GM12878 (cell line): ENCODE data around the gene KPNA1. TPM values are rescaled to one million over a fixed set of nuclear protein-coding genes. Genes with fewer than 3 reads are reported as not detected.

ENCODE experiments used
- HDGF ChIP-seq: fragments of 450-650 bp; IDR thresholded peaks from 2 replicates; pipeline ENCODE4 v1.6.1; 2016; ENCODE audit warnings: antibody characterized with exemption
- KDM1A ChIP-seq: fragments of 200-600 bp; sonication (generic); IDR thresholded peaks from 2 replicates; pipeline ENCODE4 v1.6.1; 2016; ENCODE audit warnings: borderline replicate concordance
- MEF2B ChIP-seq: fragments of 450-650 bp; IDR thresholded peaks from 2 replicates; pipeline ENCODE4 v1.6.1; 2018; ENCODE audit warnings: mild to moderate bottlenecking, moderate library complexity; ENCODE audit not compliant: partially characterized antibody, poor library complexity, severe bottlenecking
- NR2C1 ChIP-seq: fragments of 450-650 bp; IDR thresholded peaks from 2 replicates; pipeline ENCODE4 v1.6.1; 2017; ENCODE audit warnings: antibody characterized with exemption, mild to moderate bottlenecking, moderate library complexity
- POLR2A ChIP-seq: IDR thresholded peaks from 2 replicates; pipeline ENCODE4 v1.6.1; 2011; ENCODE audit warnings: low read depth, mild to moderate bottlenecking, low read length
- RUNX3 ChIP-seq: IDR thresholded peaks from 2 replicates; pipeline ENCODE4 v1.6.1; 2012; ENCODE audit warnings: low read length, inconsistent platforms
- SIX5 ChIP-seq: IDR thresholded peaks from 2 replicates; pipeline ENCODE4 v1.6.1; 2011; ENCODE audit warnings: mild to moderate bottlenecking, low read depth, low read length, moderate library complexity; ENCODE audit not compliant: severe bottlenecking
- SREBF1 ChIP-seq: IDR thresholded peaks from 2 replicates; pipeline ENCODE4 v1.6.1; 2012; ENCODE audit warnings: mild to moderate bottlenecking, low read length
- TCF3 ChIP-seq: IDR thresholded peaks from 2 replicates; pipeline ENCODE4 v1.6.1; 2012; ENCODE audit warnings: low read depth, mild to moderate bottlenecking, low read length, borderline replicate concordance; ENCODE audit not compliant: insufficient read depth
- TCF7 ChIP-seq: IDR thresholded peaks from 2 replicates; pipeline ENCODE4 v1.6.1; 2014; ENCODE audit warnings: antibody characterized with exemption, borderline replicate concordance
- YY1 ChIP-seq: IDR thresholded peaks from 2 replicates; pipeline ENCODE4 v1.6.1; 2011; ENCODE audit warnings: low read depth, mild to moderate bottlenecking, low read length
- ZNF622 ChIP-seq: fragments of 450-650 bp; IDR thresholded peaks from 2 replicates; pipeline ENCODE4 v1.6.1; 2017; ENCODE audit warnings: mild to moderate bottlenecking, inconsistent platforms
- polyA plus RNA-seq, 11 experiments: library from polyadenylated mRNA; depleted of rRNA in 4 of 11; unstranded in 6 of 11; stranded (reverse) in 5 of 11; fragments of >200 nt; fragmentation: Nextera tagmentation in 4 of 11; fragmentation: Illumina TruSeq in 1 of 11; extraction: Ambion mirVana in 4 of 11; extraction: Trizol in 1 of 11; gene quantifications; 1 replicate in 1 of 11; 2 replicates in 10 of 11; pipeline versions ENCODE4 v1.2.1 to v1.2.3, GENCODE V29; 2011 to 2016; ENCODE audit warnings: inconsistent platforms in 2 of 11, missing spikeins in 2 of 11, low read depth in 1 of 11
- total RNA-seq, 4 experiments: library from RNA; depleted of rRNA in 3 of 4; stranded (reverse); fragments of >200 nt in 3 of 4; fragmentation: Illumina TruSeq in 1 of 4; extraction: Trizol in 1 of 4; gene quantifications; 2 replicates each; pipeline versions ENCODE4 v1.2.1 to v1.2.3, GENCODE V29; 2013 to 2021
- TF ChIP-seq, protein P1 (sequence below): fragments of 450-650 bp; formaldehyde crosslinking; IDR thresholded peaks from 2 replicates; pipeline ENCODE4 v1.4.0; 2022; ENCODE audit warnings: mild to moderate bottlenecking, moderate library complexity
- TF ChIP-seq, protein P2 (sequence below): IDR thresholded peaks from 2 replicates; pipeline ENCODE4 v1.6.1; 2011; ENCODE audit warnings: low read depth, mild to moderate bottlenecking, low read length, moderate library complexity, borderline replicate concordance; ENCODE audit errors: extremely low read depth
- TF ChIP-seq, protein P3 (sequence below): fragments of 150-350 bp; IDR thresholded peaks from 2 replicates; pipeline ENCODE4 v1.6.1; 2016; ENCODE audit warnings: low read depth, low read length
- TF ChIP-seq, protein P4 (sequence below): fragments of 450-650 bp; conservative IDR thresholded peaks from 2 replicates; pipeline ENCODE4 v1.6.1; 2017; ENCODE audit warnings: mild to moderate bottlenecking, moderate library complexity
- TF ChIP-seq, protein P5 (sequence below): IDR thresholded peaks from 2 replicates; pipeline ENCODE4 v1.6.1; 2012; ENCODE audit warnings: mild to moderate bottlenecking, low read depth, low read length

KPNA1 gene
- total and polyA plus RNA-seq, 10 of the 15 experiments (the other 5 are each of a cell fraction or from before 2014, with no cell fraction given), result 8.5 to 52.7 (median 41.0) TPM

DNA sequence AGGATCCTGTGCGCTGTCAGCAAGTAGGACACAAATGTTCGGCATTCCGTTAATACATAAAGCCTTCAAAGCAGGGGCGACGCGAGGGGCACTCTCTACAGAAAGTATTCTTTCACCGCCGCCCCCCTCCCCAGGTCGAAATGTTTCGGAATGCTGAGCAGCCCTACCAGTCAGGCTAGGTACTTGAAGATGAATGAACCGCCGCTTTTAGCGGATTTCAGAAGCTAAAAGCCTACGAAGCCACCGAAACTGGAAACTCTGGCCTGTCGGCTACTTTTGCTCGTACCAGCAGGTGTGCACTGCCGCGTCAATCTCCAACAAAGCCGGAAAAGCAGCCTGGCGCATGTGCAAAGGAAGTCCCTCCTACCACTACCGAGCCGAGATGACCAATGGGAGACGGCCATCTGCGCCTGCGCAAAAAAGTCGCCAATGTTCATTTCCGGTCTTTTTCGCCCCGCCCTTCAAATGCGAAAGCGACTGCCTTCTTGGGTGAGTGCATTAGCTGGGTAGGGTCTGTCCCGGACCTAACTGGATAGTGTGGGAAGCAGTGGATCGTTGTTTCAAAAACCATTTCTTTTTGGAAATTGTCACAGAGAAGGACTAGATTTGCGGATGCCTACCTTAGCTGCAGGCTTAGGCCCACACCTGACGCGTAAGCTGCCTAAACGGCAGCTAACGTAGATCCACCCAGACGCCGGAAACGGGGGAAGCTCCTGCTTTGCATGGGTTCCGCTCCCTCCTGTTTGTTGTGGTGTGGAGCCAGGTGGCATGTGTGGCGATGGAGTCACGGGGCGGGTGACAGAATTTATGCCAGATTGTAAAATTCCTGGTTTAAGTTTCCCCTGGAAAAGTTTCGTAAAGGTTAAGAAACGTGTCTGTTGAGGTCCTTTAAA lies 98.7 kb downstream of the KPNA1 start, which contains the start of gene WDR5B (continued):
- TF ChIP-seq, protein P1, sequence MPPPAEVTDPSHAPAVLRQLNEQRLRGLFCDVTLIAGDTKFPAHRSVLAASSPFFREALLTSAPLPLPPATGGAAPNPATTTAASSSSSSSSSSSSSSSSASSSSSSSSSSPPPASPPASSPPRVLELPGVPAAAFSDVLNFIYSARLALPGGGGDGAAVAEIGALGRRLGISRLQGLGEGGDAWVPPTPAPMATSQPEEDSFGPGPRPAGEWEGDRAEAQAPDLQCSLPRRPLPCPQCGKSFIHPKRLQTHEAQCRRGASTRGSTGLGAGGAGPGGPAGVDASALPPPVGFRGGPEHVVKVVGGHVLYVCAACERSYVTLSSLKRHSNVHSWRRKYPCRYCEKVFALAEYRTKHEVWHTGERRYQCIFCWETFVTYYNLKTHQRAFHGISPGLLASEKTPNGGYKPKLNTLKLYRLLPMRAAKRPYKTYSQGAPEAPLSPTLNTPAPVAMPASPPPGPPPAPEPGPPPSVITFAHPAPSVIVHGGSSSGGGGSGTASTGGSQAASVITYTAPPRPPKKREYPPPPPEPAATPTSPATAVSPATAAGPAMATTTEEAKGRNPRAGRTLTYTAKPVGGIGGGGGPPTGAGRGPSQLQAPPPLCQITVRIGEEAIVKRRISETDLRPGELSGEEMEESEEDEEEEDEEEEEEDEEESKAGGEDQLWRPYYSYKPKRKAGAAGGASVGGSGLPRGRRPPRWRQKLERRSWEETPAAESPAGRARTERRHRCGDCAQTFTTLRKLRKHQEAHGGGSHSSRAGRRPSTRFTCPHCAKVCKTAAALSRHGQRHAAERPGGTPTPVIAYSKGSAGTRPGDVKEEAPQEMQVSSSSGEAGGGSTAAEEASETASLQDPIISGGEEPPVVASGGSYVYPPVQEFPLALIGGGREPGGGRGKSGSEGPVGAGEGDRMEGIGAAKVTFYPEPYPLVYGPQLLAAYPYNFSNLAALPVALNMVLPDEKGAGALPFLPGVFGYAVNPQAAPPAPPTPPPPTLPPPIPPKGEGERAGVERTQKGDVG (CRISPR knock-in tag), result no peak
- peak; percentile 93 for TF ChIP-seq POLR2A
- TF ChIP-seq, protein P2, sequence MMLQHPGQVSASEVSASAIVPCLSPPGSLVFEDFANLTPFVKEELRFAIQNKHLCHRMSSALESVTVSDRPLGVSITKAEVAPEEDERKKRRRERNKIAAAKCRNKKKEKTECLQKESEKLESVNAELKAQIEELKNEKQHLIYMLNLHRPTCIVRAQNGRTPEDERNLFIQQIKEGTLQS, result no peak
- TF ChIP-seq MEF2B, result peak; percentile 49
- TF ChIP-seq SREBF1, result 0 out of 2 replicates have a peak, but pooled peaks have one; percentile 14
- TF ChIP-seq, protein P3, sequence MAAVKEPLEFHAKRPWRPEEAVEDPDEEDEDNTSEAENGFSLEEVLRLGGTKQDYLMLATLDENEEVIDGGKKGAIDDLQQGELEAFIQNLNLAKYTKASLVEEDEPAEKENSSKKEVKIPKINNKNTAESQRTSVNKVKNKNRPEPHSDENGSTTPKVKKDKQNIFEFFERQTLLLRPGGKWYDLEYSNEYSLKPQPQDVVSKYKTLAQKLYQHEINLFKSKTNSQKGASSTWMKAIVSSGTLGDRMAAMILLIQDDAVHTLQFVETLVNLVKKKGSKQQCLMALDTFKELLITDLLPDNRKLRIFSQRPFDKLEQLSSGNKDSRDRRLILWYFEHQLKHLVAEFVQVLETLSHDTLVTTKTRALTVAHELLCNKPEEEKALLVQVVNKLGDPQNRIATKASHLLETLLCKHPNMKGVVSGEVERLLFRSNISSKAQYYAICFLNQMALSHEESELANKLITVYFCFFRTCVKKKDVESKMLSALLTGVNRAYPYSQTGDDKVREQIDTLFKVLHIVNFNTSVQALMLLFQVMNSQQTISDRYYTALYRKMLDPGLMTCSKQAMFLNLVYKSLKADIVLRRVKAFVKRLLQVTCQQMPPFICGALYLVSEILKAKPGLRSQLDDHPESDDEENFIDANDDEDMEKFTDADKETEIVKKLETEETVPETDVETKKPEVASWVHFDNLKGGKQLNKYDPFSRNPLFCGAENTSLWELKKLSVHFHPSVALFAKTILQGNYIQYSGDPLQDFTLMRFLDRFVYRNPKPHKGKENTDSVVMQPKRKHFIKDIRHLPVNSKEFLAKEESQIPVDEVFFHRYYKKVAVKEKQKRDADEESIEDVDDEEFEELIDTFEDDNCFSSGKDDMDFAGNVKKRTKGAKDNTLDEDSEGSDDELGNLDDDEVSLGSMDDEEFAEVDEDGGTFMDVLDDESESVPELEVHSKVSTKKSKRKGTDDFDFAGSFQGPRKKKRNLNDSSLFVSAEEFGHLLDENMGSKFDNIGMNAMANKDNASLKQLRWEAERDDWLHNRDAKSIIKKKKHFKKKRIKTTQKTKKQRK, result no peak
- TF ChIP-seq, protein P4, sequence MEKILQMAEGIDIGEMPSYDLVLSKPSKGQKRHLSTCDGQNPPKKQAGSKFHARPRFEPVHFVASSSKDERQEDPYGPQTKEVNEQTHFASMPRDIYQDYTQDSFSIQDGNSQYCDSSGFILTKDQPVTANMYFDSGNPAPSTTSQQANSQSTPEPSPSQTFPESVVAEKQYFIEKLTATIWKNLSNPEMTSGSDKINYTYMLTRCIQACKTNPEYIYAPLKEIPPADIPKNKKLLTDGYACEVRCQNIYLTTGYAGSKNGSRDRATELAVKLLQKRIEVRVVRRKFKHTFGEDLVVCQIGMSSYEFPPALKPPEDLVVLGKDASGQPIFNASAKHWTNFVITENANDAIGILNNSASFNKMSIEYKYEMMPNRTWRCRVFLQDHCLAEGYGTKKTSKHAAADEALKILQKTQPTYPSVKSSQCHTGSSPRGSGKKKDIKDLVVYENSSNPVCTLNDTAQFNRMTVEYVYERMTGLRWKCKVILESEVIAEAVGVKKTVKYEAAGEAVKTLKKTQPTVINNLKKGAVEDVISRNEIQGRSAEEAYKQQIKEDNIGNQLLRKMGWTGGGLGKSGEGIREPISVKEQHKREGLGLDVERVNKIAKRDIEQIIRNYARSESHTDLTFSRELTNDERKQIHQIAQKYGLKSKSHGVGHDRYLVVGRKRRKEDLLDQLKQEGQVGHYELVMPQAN, result peak; percentile 4
- peak; percentile 86; the same call in 1 of the 2 replicates for TF ChIP-seq TCF3
- peak; percentile 92 for TF ChIP-seq TCF7
- TF ChIP-seq ZNF622, result no peak
- TF ChIP-seq KDM1A, result no peak
- peak; percentile 49 for TF ChIP-seq YY1
- TF ChIP-seq SIX5, result peak; percentile 25
- TF ChIP-seq, protein P5, sequence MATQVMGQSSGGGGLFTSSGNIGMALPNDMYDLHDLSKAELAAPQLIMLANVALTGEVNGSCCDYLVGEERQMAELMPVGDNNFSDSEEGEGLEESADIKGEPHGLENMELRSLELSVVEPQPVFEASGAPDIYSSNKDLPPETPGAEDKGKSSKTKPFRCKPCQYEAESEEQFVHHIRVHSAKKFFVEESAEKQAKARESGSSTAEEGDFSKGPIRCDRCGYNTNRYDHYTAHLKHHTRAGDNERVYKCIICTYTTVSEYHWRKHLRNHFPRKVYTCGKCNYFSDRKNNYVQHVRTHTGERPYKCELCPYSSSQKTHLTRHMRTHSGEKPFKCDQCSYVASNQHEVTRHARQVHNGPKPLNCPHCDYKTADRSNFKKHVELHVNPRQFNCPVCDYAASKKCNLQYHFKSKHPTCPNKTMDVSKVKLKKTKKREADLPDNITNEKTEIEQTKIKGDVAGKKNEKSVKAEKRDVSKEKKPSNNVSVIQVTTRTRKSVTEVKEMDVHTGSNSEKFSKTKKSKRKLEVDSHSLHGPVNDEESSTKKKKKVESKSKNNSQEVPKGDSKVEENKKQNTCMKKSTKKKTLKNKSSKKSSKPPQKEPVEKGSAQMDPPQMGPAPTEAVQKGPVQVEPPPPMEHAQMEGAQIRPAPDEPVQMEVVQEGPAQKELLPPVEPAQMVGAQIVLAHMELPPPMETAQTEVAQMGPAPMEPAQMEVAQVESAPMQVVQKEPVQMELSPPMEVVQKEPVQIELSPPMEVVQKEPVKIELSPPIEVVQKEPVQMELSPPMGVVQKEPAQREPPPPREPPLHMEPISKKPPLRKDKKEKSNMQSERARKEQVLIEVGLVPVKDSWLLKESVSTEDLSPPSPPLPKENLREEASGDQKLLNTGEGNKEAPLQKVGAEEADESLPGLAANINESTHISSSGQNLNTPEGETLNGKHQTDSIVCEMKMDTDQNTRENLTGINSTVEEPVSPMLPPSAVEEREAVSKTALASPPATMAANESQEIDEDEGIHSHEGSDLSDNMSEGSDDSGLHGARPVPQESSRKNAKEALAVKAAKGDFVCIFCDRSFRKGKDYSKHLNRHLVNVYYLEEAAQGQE, result no peak
- TF ChIP-seq RUNX3, result peak; percentile 87
- TF ChIP-seq NR2C1, result no peak
- TF ChIP-seq HDGF, result no peak
